Measurements from ENCODE around the gene DAND5.

Gene DAND5

GRCh38 chr19:13022111-13022858 lies 52.9 kb downstream of the DAND5 start:
- no peak for DNase-seq (ENCODE audit: low spot score)

DNA sequence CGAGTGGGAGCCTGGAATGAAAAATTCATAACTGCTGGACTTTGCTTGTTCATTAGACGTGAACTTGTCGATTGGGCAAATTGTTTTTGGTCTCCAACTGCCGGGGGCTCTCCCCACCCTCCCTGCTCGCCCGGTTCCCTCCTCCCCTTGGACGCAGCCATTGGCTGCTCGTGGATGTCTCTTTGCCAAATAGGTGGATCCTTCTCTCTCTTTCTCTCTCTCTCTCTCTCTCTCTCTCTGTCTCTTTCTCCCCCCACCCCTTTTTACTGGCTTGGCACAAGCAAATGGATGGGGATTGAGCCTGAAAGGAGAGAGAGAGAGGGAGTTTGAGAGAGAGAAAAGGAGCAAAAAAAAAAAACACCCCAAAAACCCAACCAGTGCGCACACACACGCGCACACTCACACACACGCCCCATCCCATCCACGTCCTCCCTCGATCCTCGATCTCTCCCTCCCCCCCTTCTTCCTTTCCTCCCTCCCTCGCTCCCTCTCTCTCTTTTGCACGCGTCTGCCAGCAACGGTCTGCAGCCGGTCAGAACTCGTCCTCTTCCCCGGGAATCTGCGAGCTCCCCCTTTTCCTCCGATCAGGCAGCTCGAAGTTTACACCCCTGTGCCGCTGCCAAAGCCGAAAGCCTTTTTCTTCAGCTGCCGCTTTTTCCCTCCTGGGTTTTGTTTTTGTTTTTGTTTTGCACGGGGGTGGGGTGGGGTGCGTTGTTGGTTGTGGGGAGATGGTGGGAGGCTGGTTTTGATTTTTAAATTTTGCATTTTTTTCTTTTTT lies 53.7 kb downstream of the DAND5 start:
- DNase-seq (ENCODE audit: low spot score): no peak

- DNase-seq (ENCODE audit: low spot score): no peak
Measured at GRCh38 chr19:13023656-13024055, 54.3 kb downstream of the DAND5 start.

Small RNAs within 50 kb of the gene (small RNA-seq; reads per million reads assigned to genes)
- gene MIR5695 (0 to 0.18 reads per million in 2 experiments), gene MIR6515 (0.08 to 0.18 reads per million in 2 experiments)

All from SK-N-DZ (cell line).